ENCODE data around the gene TIMM44.
"Not testable (repeated sequence)": the region's sequence is repeated elsewhere in the genome, so short reads cannot be mapped to it uniquely, and the experiment has no call there.

TIMM44 gene

GRCh38 chr19:7894612-7895309, 48.7 kb downstream of the TIMM44 start:
- DNase-seq = no peak

- not testable (repeated sequence) for DNase-seq
Observed at GRCh38 chr19:7893362-7894101, 49.9 kb downstream of the TIMM44 start.

GRCh38 chr19:7888826-7889217, 54.6 kb downstream of the TIMM44 start:
- DNase-seq = no peak

- DNase-seq = peak; percentile 48
Observed at GRCh38 chr19:7888145-7888825, 55.2 kb downstream of the TIMM44 start, which contains the start of gene LRRC8E. Gene LRRC8E, plus strand, starts transcription at chr19:7888510. Its CDS starts 7,094 bp downstream, at chr19:7895604.

- DNase-seq = no peak
Observed at GRCh38 chr19:7887408-7888144, 55.9 kb downstream of the TIMM44 start.

- no peak for DNase-seq
Observed at GRCh38 chr19:7885818-7886217, 57.6 kb downstream of the TIMM44 start.

- DNase-seq = no peak
Observed at GRCh38 chr19:7883796-7884570, 59.5 kb downstream of the TIMM44 start.

- DNase-seq = no peak
Observed at GRCh38 chr19:7883105-7883504, 60.4 kb downstream of the TIMM44 start.

GRCh38 chr19:7881910-7882309, 61.6 kb downstream of the TIMM44 start:
- DNase-seq = no peak

GRCh38 chr19:7879836-7880235, 63.6 kb downstream of the TIMM44 start:
- DNase-seq = no peak

- DNase-seq = no peak
Observed at GRCh38 chr19:7879111-7879807, 64.2 kb downstream of the TIMM44 start.

- no peak for DNase-seq
Observed at GRCh38 chr19:7877249-7877836, 66.1 kb downstream of the TIMM44 start.
